ENCODE data around the gene FNIP1. TPM values are rescaled to one million over a fixed set of nuclear protein-coding genes. Genes with fewer than 3 reads are reported as not detected.

Gene FNIP1
- total and polyA plus RNA-seq, 2 of the 8 experiments (the other 6 are each of a cell fraction or from before 2014, with no cell fraction given) = 3.5 to 17.3 TPM

Other genes starting within 250 kb of the FNIP1 start
- gene RAPGEF6, start 161.8 kb downstream of the FNIP1 start, total RNA-seq (2021; fragmentation: NEBNext Ultra II Directional; extraction: Animal tissue kit (Norgen Biotek cat#: 25700)) = 15.8 and 20.0 TPM in 2 replicates
- gene RAPGEF6, start 161.8 kb downstream of the FNIP1 start, polyA plus RNA-seq (2011; rRNA removed) = 2.9 and 4.8 TPM in 2 replicates
- gene MEIKIN, start 148.6 kb upstream of the FNIP1 start, total RNA-seq (2021; fragmentation: NEBNext Ultra II Directional; extraction: Animal tissue kit (Norgen Biotek cat#: 25700)) = not detected in 2 replicates
- gene MEIKIN, start 148.6 kb upstream of the FNIP1 start, polyA plus RNA-seq (2011; rRNA removed) = not detected in 2 replicates
- 2.4 and 3.8 TPM in 2 replicates for gene ACSL6, start 214.6 kb upstream of the FNIP1 start, total RNA-seq (2021; fragmentation: NEBNext Ultra II Directional; extraction: Animal tissue kit (Norgen Biotek cat#: 25700))
- 2.3 and 3.4 TPM in 2 replicates for gene ACSL6, start 214.6 kb upstream of the FNIP1 start, polyA plus RNA-seq (2011; rRNA removed)